BLaER1 (cell line): ENCODE data around the gene C1orf21.

Source experiments
- H3K27ac ChIP-seq: shearing (Covaris generic); formaldehyde crosslinking; 2 replicates; pipeline ENCODE4 v1.8.1; 2022
- H3K27me3 ChIP-seq: shearing (Covaris generic); formaldehyde crosslinking; 2 replicates; pipeline ENCODE4 v1.8.1; 2022
- H3K36me3 ChIP-seq: shearing (Covaris generic); formaldehyde crosslinking; 2 replicates; pipeline ENCODE4 v1.8.1; 2022
- H3K4me1 ChIP-seq: shearing (Covaris generic); formaldehyde crosslinking; 2 replicates; pipeline ENCODE4 v1.8.1; 2022
- H3K4me2 ChIP-seq: shearing (Covaris generic); formaldehyde crosslinking; 2 replicates; pipeline ENCODE4 v1.8.1; 2022
- H3K4me3 ChIP-seq: shearing (Covaris generic); formaldehyde crosslinking; 2 replicates; pipeline ENCODE4 v1.8.1; 2022
- H3K9ac ChIP-seq: shearing (Covaris generic); formaldehyde crosslinking; 2 replicates; pipeline ENCODE4 v1.8.1; 2022
- H3K9me3 ChIP-seq: shearing (Covaris generic); formaldehyde crosslinking; 2 replicates; pipeline ENCODE4 v1.8.1; 2022
- H4K20me1 ChIP-seq: shearing (Covaris generic); formaldehyde crosslinking; 2 replicates; pipeline ENCODE4 v1.8.1; 2022
- Cebpa-rat ChIP-seq: shearing (Covaris generic); IDR thresholded peaks from 2 replicates; pipeline ENCODE4 v1.8.1; 2022

Gene C1orf21

GRCh38 chr1:184422490-184423233 lies 35.8 kb downstream of the C1orf21 start:
- H3K4me2 ChIP-seq: no peak overlapping the region

GRCh38 chr1:184423649-184424048 lies 36.8 kb downstream of the C1orf21 start:
- no peaks in the 10 kb centered on the region for H4K20me1 ChIP-seq
- TF ChIP-seq Cebpa-rat: no peak
- no peaks in the 10 kb centered on the region for H3K27me3 ChIP-seq
- no peak overlapping the region for H3K27ac ChIP-seq
- H3K9ac ChIP-seq: no peak overlapping the region
- H3K9me3 ChIP-seq: no peaks in the 10 kb centered on the region
- H3K4me3 ChIP-seq: no peak overlapping the region
- peaks cover 19% of the 10 kb centered on the region for H3K4me1 ChIP-seq
- no peaks in the 10 kb centered on the region for H3K36me3 ChIP-seq
- no peak overlapping the region for H3K4me2 ChIP-seq

More at GRCh38 chr1:184422490-184423233, 35.8 kb downstream of the C1orf21 start:
- peaks cover 22% of the 10 kb centered on the region for H3K4me1 ChIP-seq
- H3K36me3 ChIP-seq: no peaks in the 10 kb centered on the region
- no peaks in the 10 kb centered on the region for H3K9me3 ChIP-seq
- no peak overlapping the region for H3K4me3 ChIP-seq
- H3K27me3 ChIP-seq: no peaks in the 10 kb centered on the region
- H3K9ac ChIP-seq: no peak overlapping the region
- H4K20me1 ChIP-seq: no peaks in the 10 kb centered on the region
- no peak for TF ChIP-seq Cebpa-rat
- H3K27ac ChIP-seq: no peak overlapping the region

GRCh38 chr1:184424157-184424556 lies 37.3 kb downstream of the C1orf21 start:
- no peak for TF ChIP-seq Cebpa-rat
- no peaks in the 10 kb centered on the region for H3K36me3 ChIP-seq

GRCh38 chr1:184424945-184425344 lies 38.1 kb downstream of the C1orf21 start:
- Histone ChIP-seq H3K4me1 (peaks cover 6% of the 10 kb centered on the region), H3K27me3 (no peaks in the 10 kb centered on the region), H3K9ac (no peak overlapping the region), H3K36me3 (no peaks in the 10 kb centered on the region), H3K4me3 (no peak overlapping the region), H3K27ac (no peak overlapping the region), H3K4me2 (no peak overlapping the region), H3K9me3 (no peaks in the 10 kb centered on the region), H4K20me1 (no peaks in the 10 kb centered on the region)
- TF ChIP-seq Cebpa-rat: no peak

More at GRCh38 chr1:184424157-184424556, 37.3 kb downstream of the C1orf21 start:
- no peaks in the 10 kb centered on the region for H4K20me1 ChIP-seq
- H3K27ac ChIP-seq: no peak overlapping the region
- peaks cover 14% of the 10 kb centered on the region for H3K4me1 ChIP-seq
- H3K4me3 ChIP-seq: no peak overlapping the region
- H3K9ac ChIP-seq: no peak overlapping the region
- H3K4me2 ChIP-seq: no peak overlapping the region
- no peaks in the 10 kb centered on the region for H3K27me3 ChIP-seq
- no peaks in the 10 kb centered on the region for H3K9me3 ChIP-seq

- Histone ChIP-seq H3K27me3 (no peaks in the 10 kb centered on the region), H4K20me1 (no peaks in the 10 kb centered on the region), H3K9me3 (no peaks in the 10 kb centered on the region), H3K9ac (no peak overlapping the region), H3K27ac (no peak overlapping the region), H3K4me2 (no peak overlapping the region), H3K36me3 (no peaks in the 10 kb centered on the region), H3K4me1 (peaks cover 5% of the 10 kb centered on the region), H3K4me3 (no peak overlapping the region)
- TF ChIP-seq Cebpa-rat: no peak
Measured at GRCh38 chr1:184425449-184426277, 38.8 kb downstream of the C1orf21 start.

- H3K9ac ChIP-seq: no peak overlapping the region
- peaks cover 5% of the 10 kb centered on the region for H3K4me1 ChIP-seq
- H3K27me3 ChIP-seq: no peaks in the 10 kb centered on the region
- no peak for TF ChIP-seq Cebpa-rat
- H3K4me2 ChIP-seq: no peak overlapping the region
- peaks cover 5% of the 10 kb centered on the region; the same call in 1 of the 2 replicates for H3K9me3 ChIP-seq
- no peak overlapping the region for H3K27ac ChIP-seq
- H3K36me3 ChIP-seq: no peaks in the 10 kb centered on the region
- no peak overlapping the region for H3K4me3 ChIP-seq
- no peaks in the 10 kb centered on the region for H4K20me1 ChIP-seq
Measured at GRCh38 chr1:184426278-184426674, 39.4 kb downstream of the C1orf21 start.

GRCh38 chr1:184427722-184428121 lies 40.9 kb downstream of the C1orf21 start:
- H3K4me2 ChIP-seq: no peak overlapping the region
- H3K27ac ChIP-seq: no peak overlapping the region
- H3K4me1 ChIP-seq: peaks cover 5% of the 10 kb centered on the region
- H3K36me3 ChIP-seq: no peaks in the 10 kb centered on the region
- H3K4me3 ChIP-seq: no peak overlapping the region
- no peak for TF ChIP-seq Cebpa-rat
- H3K9ac ChIP-seq: no peak overlapping the region
- no peaks in the 10 kb centered on the region for H3K27me3 ChIP-seq
- H3K9me3 ChIP-seq: peaks cover 5% of the 10 kb centered on the region; the same call in 1 of the 2 replicates
- no peaks in the 10 kb centered on the region for H4K20me1 ChIP-seq

GRCh38 chr1:184428604-184429003 lies 41.8 kb downstream of the C1orf21 start:
- no peak for TF ChIP-seq Cebpa-rat
- Histone ChIP-seq H3K27me3 (no peaks in the 10 kb centered on the region), H3K4me3 (no peak overlapping the region), H4K20me1 (no peaks in the 10 kb centered on the region), H3K9ac (no peak overlapping the region), H3K4me2 (no peak overlapping the region), H3K36me3 (no peaks in the 10 kb centered on the region), H3K27ac (no peak overlapping the region), H3K9me3 (peaks cover 5% of the 10 kb centered on the region; the same call in 1 of the 2 replicates), H3K4me1 (peaks cover 5% of the 10 kb centered on the region)

GRCh38 chr1:184429335-184429734 lies 42.5 kb downstream of the C1orf21 start:
- Histone ChIP-seq H3K36me3 (no peaks in the 10 kb centered on the region), H4K20me1 (no peaks in the 10 kb centered on the region), H3K4me3 (no peak overlapping the region), H3K4me2 (no peak overlapping the region), H3K27me3 (no peaks in the 10 kb centered on the region), H3K4me1 (peaks cover 5% of the 10 kb centered on the region), H3K27ac (no peak overlapping the region), H3K9me3 (peaks cover 5% of the 10 kb centered on the region; the same call in 1 of the 2 replicates), H3K9ac (no peak overlapping the region)
- TF ChIP-seq Cebpa-rat: no peak

- H3K27me3 ChIP-seq: no peaks in the 10 kb centered on the region
- H3K9ac ChIP-seq: no peak overlapping the region
- H3K4me2 ChIP-seq: no peak overlapping the region
- peaks cover 5% of the 10 kb centered on the region; the same call in 1 of the 2 replicates for H3K9me3 ChIP-seq
- H3K27ac ChIP-seq: no peak overlapping the region
- TF ChIP-seq Cebpa-rat: no peak
- H3K36me3 ChIP-seq: no peaks in the 10 kb centered on the region
- H3K4me3 ChIP-seq: no peak overlapping the region
- H3K4me1 ChIP-seq: no peaks in the 10 kb centered on the region
- H4K20me1 ChIP-seq: no peaks in the 10 kb centered on the region
Measured at GRCh38 chr1:184433956-184434502, 47.2 kb downstream of the C1orf21 start.
